Measurements from ENCODE around the gene UROC1. TPM values are rescaled to one million over a fixed set of nuclear protein-coding genes. Genes with fewer than 3 reads are reported as not detected.

Gene UROC1
- total and polyA plus RNA-seq, 2 of the 13 experiments (the other 11 are each of a cell fraction or from before 2014, with no cell fraction given), result 0.71 to 1.3 TPM

DNA sequence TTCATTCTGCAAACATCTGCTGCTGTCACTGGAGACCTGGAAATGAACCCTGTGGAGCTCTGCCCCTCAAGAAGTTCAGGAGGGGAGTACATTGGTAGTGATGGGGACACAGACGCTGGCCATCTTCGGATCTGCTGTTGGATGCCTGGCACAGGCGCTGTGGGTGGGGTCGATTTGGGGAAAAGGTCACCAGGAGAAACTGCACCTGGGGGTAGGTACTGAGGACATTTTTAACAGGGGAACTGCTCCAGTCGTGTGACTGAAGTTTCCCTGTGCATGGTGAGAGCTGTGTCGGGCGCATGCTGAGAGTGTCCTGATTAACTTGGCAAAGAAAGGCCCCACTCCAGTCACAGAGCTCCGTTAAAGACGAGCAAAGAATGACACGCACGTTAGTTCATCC lies 3.4 kb downstream of the UROC1 start:
- TF ChIP-seq, protein P1, sequence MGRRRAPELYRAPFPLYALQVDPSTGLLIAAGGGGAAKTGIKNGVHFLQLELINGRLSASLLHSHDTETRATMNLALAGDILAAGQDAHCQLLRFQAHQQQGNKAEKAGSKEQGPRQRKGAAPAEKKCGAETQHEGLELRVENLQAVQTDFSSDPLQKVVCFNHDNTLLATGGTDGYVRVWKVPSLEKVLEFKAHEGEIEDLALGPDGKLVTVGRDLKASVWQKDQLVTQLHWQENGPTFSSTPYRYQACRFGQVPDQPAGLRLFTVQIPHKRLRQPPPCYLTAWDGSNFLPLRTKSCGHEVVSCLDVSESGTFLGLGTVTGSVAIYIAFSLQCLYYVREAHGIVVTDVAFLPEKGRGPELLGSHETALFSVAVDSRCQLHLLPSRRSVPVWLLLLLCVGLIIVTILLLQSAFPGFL (CRISPR knock-in tag; IDR thresholded peaks at IDR 0.05), result no peak
- TF ChIP-seq SYNCRIP (IDR thresholded peaks at IDR 0.05; ENCODE audit: insufficient read depth, low read depth, low read length), result no peak
- no peak for TF ChIP-seq SRY (CRISPR knock-in tag; IDR thresholded peaks at IDR 0.05)
- no peak for TF ChIP-seq DMAP1 (CRISPR knock-in tag; IDR thresholded peaks at IDR 0.05)
- TF ChIP-seq ZNF124 (CRISPR knock-in tag; IDR thresholded peaks at IDR 0.05), result no peak
- TF ChIP-seq ZNF816 (CRISPR knock-in tag; IDR thresholded peaks at IDR 0.05; ENCODE audit: borderline replicate concordance), result no peak
- TF ChIP-seq, protein P2, sequence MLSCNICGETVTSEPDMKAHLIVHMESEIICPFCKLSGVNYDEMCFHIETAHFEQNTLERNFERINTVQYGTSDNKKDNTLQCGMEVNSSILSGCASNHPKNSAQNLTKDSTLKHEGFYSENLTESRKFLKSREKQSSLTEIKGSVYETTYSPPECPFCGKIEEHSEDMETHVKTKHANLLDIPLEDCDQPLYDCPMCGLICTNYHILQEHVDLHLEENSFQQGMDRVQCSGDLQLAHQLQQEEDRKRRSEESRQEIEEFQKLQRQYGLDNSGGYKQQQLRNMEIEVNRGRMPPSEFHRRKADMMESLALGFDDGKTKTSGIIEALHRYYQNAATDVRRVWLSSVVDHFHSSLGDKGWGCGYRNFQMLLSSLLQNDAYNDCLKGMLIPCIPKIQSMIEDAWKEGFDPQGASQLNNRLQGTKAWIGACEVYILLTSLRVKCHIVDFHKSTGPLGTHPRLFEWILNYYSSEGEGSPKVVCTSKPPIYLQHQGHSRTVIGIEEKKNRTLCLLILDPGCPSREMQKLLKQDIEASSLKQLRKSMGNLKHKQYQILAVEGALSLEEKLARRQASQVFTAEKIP (CRISPR knock-in tag; IDR thresholded peaks at IDR 0.05; ENCODE audit: borderline replicate concordance), result no peak
- TF ChIP-seq, protein P3, sequence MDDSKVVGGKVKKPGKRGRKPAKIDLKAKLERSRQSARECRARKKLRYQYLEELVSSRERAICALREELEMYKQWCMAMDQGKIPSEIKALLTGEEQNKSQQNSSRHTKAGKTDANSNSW (CRISPR knock-in tag; IDR thresholded peaks at IDR 0.05; ENCODE audit: borderline replicate concordance), result no peak
- TF ChIP-seq GLI4 (CRISPR knock-in tag; IDR thresholded peaks at IDR 0.05; ENCODE audit: borderline replicate concordance), result no peak
- TF ChIP-seq ZBTB3 (CRISPR knock-in tag; IDR thresholded peaks at IDR 0.05; ENCODE audit: borderline replicate concordance, low read depth), result no peak
- TF ChIP-seq, protein P4, sequence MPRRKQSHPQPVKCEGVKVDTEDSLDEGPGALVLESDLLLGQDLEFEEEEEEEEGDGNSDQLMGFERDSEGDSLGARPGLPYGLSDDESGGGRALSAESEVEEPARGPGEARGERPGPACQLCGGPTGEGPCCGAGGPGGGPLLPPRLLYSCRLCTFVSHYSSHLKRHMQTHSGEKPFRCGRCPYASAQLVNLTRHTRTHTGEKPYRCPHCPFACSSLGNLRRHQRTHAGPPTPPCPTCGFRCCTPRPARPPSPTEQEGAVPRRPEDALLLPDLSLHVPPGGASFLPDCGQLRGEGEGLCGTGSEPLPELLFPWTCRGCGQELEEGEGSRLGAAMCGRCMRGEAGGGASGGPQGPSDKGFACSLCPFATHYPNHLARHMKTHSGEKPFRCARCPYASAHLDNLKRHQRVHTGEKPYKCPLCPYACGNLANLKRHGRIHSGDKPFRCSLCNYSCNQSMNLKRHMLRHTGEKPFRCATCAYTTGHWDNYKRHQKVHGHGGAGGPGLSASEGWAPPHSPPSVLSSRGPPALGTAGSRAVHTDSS (CRISPR knock-in tag; conservative IDR thresholded peaks at IDR 0.05), result no peak
- TF ChIP-seq RELA (CRISPR knock-in tag; IDR thresholded peaks at IDR 0.05), result no peak
- TF ChIP-seq, protein P5, sequence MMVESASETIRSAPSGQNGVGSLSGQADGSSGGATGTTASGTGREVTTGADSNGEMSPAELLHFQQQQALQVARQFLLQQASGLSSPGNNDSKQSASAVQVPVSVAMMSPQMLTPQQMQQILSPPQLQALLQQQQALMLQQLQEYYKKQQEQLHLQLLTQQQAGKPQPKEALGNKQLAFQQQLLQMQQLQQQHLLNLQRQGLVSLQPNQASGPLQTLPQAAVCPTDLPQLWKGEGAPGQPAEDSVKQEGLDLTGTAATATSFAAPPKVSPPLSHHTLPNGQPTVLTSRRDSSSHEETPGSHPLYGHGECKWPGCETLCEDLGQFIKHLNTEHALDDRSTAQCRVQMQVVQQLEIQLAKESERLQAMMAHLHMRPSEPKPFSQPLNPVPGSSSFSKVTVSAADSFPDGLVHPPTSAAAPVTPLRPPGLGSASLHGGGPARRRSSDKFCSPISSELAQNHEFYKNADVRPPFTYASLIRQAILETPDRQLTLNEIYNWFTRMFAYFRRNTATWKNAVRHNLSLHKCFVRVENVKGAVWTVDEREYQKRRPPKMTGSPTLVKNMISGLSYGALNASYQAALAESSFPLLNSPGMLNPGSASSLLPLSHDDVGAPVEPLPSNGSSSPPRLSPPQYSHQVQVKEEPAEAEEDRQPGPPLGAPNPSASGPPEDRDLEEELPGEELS (CRISPR knock-in tag; IDR thresholded peaks at IDR 0.05), result no peak
- no peak for TF ChIP-seq HNRNPL (IDR thresholded peaks at IDR 0.05; ENCODE audit: low read depth, low read length)
- Histone ChIP-seq H3K36me3 (replicated peaks in 1 of 2; ENCODE audit: control insufficient read depth in 1 of 2, insufficient read depth in 2 of 2, low read length in 2 of 2) (no peaks in the 10 kb centered on the region), H3K27ac (ENCODE audit: extremely low read length, insufficient read depth, low read length) (no peak overlapping the region), H3K9ac (ENCODE audit: insufficient read depth, low read depth, low read length) (no peak overlapping the region), H3K9me3 (ENCODE audit: low read length) (no peaks in the 10 kb centered on the region), H2AFZ (ENCODE audit: low read length) (no peak overlapping the region), H3K27me3 (ENCODE audit: control insufficient read depth in 1 of 2, insufficient read depth in 2 of 2, low read length in 2 of 2) (peaks cover 0 to 3% of the 10 kb centered on the region in 2 experiments; a peak in 1 of 5 replicates), H3K4me1 (ENCODE audit: insufficient read depth, low read length) (peaks cover 28% of the 10 kb centered on the region), H3K79me2 (ENCODE audit: insufficient read depth, low read length) (no peaks in the 10 kb centered on the region), H3K4me2 (ENCODE audit: low read depth, low read length) (no peak overlapping the region), H3K4me3 (replicated peaks in 1 of 3; ENCODE audit: insufficient read depth in 1 of 3, low read depth in 2 of 3, low read length in 3 of 3) (no peak overlapping the region), H4K20me1 (ENCODE audit: insufficient read depth, low read length) (no peaks in the 10 kb centered on the region)
- FAIRE-seq, result no peak
- 72% methylated on average over 11 of the region's 11 CpGs for WGBS (ENCODE audit: low lambda C conversion rate)
- in situ Hi-C loops (cut with HindIII; ENCODE audit: extremely low pct_ligation_motif_present, low pct_unique_long_range_greater_than_20kb), result no loop called here
- no peak for DNase-seq (ENCODE audit: low spot score)
- POLR2A ChIA-PET, result interaction anchor here (1.4 to 2.2 kb wide), 2 partner anchors 10 to 15 kb away, joined by 4 to 5 read pairs; partner anchors contain the start of gene CHST13
- CTCF ChIA-PET (ENCODE audit: low intra/inter-chr PET ratio, low total read pairs), result no interaction called here
- BruUV-seq (replicated peaks), result no TSS peak
- intact Hi-C loops (cut with micrococcal nuclease; ENCODE audit: unreplicated experiment), result no loop called here
- ATAC-seq, result no peak
